AG09309 (cell line): ENCODE results near the gene ATP9B.

ENCODE experiments used
- DNase-seq: peaks from one replicate; pipeline ENCODE4 v3.0.0-alpha.2; 2010; ENCODE audit warnings: low read depth
- H3K4me3 ChIP-seq: 2 replicates; pipeline ENCODE4 v1.5.1; 2011; ENCODE audit warnings: mild to moderate bottlenecking, low read depth, low read length, moderate library complexity; ENCODE audit not compliant: control insufficient read depth
- CTCF ChIP-seq: IDR thresholded peaks from 2 replicates; pipeline ENCODE4 v1.5.1; 2011; ENCODE audit warnings: mild to moderate bottlenecking, low read depth, low read length, inconsistent platforms; ENCODE audit not compliant: insufficient read depth, control insufficient read depth; ENCODE audit errors: missing control alignments

The ATP9B gene

GRCh38 chr18:79197531-79197930 is 128.3 kb downstream of the ATP9B start:
- H3K4me3 ChIP-seq: no peak overlapping the region
- TF ChIP-seq CTCF: no peak
- DNase-seq: no peak

- TF ChIP-seq CTCF: peak; percentile 38
- H3K4me3 ChIP-seq: no peak overlapping the region
- DNase-seq: peak; percentile 16
These were observed 130.6 kb downstream of the ATP9B start for GRCh38 chr18:79199691-79200374.

DNA sequence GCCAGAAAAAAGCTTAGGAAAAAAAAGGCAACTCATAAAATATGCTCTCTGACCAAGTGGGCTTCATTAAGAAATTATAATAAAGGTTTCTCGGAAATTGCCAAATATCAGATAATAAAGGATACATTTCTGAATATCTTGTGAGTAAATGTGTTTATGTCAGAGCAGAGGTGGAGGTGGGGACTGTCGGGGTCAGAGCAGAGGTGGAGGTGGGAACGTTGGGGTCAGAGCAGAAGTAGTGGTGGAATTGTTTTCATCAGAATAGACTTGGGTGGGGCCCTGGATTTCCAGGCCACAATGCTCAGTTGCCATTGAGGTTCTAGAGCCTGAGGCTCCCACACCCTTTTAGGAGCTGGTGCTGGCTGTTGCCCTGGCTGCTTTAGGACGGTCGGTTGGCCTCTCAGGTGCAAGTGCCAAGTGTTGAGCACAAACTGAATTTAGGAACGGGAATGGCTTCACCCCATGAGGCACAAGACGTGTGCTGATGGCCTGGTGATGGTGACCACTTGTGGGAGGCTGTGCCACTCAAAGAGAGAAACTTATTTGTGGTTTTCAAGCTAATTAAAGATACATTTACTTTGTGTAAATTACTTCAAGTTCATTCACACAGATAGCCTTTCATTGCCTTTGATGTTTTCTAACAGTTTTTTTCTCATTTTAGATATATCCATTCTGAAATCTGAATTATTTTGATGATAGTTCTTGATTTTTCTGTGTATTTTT is 131.5 kb downstream of the ATP9B start:
- no peak for DNase-seq
- H3K4me3 ChIP-seq: no peak overlapping the region
- TF ChIP-seq CTCF: no peak

GRCh38 chr18:79203017-79203605 is 133.9 kb downstream of the ATP9B start:
- DNase-seq: no peak
- H3K4me3 ChIP-seq: no peak overlapping the region
- no peak for TF ChIP-seq CTCF

DNA sequence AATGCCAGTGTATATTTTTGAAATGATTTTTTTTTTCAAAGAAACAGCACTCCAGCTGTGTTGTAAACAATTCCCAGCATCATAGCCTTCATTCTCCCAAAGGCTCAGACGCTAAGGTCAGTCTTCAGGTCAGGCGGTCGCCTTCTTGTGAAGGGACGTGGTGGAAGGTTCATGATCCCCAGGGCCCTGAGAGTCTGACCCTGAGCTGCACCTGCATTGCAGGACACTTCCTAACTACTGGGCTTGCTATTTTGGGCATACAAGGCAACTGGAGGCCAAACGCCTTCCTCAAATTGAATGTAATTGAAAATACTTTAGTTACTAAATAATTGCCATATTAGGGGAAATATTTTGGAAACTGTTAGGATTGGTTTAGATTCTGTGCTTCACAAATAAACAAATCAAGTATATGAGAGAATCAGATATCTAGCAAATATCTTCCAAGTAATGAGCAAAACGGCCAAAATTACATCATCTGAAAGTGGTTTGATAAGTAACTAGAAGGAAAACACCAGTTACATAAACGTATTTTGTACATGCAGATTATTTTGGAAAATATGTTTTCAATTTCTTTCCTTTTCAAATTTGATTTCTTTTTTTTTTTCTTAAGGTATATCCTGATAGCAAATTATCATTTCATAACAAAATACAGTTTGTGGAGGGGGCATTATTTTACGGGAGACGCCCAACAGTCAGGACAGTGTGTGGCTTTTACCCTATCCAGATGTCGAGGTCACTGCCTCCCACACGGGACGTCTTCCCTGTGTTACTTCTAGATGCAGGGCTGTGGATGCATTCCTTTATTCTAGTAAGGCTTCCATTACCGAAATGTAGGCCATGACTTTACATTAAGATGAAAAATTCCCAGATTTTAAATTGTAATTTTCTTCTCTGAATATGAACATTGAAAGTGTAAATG is 136.0 kb downstream of the ATP9B start:
- TF ChIP-seq CTCF: no peak
- no peak overlapping the region for H3K4me3 ChIP-seq
- DNase-seq: no peak

DNA sequence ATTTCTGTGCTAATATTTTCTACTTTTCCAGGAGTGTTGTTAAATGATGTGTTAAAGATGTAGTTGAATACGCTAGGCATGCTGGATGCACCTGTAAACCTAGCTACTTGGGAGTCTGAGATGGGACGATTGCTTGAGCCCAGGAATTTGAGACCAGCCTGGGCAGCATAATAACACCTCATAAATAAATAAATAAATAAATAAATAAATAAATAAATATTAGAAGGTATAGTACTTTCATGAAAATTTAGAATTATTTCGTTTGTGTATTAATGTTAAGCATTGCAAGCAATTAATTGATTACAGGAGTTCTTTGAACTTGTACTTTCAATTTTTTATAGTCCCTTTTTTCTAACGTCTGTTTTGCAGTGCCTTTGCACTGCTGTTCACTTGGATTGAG is 137.2 kb downstream of the ATP9B start:
- DNase-seq: no peak
- no peak overlapping the region for H3K4me3 ChIP-seq
- no peak for TF ChIP-seq CTCF
